ENCODE data around the gene SSNA1. TPM values are rescaled to one million over a fixed set of nuclear protein-coding genes. Genes with fewer than 3 reads are reported as not detected.

SSNA1 gene
- total and polyA plus RNA-seq, 9 of the 15 experiments (the other 6 are each of a cell fraction or from before 2014, with no cell fraction given): 1.9 to 130 (median 57.1) TPM

DNA sequence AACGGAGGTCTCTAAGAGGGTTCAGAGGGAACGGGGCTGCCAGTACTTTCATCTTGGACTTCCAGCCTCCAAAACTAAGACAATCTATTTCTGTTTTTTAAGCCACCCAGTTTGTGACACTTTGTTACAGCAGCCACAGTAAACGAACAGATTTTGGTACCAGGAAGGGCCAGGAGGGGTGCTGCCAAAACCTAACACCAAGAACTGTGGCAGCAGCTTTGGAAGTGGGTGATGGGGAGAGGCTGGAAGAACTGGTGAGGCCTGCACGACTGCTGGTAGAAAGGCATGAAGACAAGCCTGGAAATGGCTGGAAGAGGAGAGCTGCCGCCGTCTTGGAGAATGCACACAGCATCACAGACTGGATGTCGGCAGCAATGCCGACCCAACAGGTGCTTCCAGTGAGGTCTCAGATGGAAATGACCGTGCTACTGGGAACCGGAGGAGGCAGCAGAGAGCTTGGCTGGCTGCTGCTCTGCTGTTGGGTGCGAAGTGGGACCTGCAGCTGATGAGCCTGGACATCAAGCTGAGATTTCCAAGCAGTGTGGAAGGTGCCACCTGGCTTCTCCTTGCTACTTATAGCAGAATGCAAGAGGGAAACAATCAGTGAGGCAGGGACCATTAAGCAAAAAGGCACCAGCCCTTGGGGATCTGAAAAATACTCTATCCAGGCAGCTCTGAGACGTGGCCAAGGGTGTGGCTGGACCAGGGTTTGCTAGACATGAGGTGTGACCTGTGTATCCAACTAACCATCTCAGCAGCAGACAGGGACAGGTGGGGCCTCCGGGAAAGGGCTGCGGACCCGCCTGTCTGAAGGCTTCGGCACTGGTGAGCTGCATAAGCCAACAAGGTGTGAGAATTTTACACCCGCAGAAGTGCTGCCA lies 11.9 kb upstream of the SSNA1 start (continued):
- TF ChIP-seq, protein P1, sequence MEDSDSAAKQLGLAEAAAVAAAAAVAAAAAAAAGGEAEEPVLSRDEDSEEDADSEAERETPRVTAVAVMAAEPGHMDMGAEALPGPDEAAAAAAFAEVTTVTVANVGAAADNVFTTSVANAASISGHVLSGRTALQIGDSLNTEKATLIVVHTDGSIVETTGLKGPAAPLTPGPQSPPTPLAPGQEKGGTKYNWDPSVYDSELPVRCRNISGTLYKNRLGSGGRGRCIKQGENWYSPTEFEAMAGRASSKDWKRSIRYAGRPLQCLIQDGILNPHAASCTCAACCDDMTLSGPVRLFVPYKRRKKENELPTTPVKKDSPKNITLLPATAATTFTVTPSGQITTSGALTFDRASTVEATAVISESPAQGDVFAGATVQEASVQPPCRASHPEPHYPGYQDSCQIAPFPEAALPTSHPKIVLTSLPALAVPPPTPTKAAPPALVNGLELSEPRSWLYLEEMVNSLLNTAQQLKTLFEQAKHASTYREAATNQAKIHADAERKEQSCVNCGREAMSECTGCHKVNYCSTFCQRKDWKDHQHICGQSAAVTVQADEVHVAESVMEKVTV (CRISPR knock-in tag; IDR thresholded peaks at IDR 0.05): 0 out of 2 replicates have a peak, but pooled peaks have one; percentile 16
- TF ChIP-seq TGIF2 (CRISPR knock-in tag; IDR thresholded peaks at IDR 0.05) (no peak), SRSF9 (IDR thresholded peaks at IDR 0.05; ENCODE audit: borderline replicate concordance, low read depth, low read length) (no peak), ZNF431 (CRISPR knock-in tag; IDR thresholded peaks at IDR 0.05) (no peak), RCOR1 (IDR thresholded peaks at IDR 0.05; ENCODE audit: borderline replicate concordance in 1 of 2, low read depth in 2 of 2, low read length in 2 of 2) (peak in 1 of 2 experiments; percentile 49; a peak in 1 of 4 replicates), MCM2 (IDR thresholded peaks at IDR 0.05; ENCODE audit: low read depth) (no peak), ZNF699 (CRISPR knock-in tag; IDR thresholded peaks at IDR 0.05; ENCODE audit: insufficient replicate concordance) (peak; percentile 9), ZNF134 (CRISPR knock-in tag; conservative IDR thresholded peaks at IDR 0.05) (0 out of 2 replicates have a peak, but pooled peaks have one; percentile 35)
- TF ChIP-seq, protein P2, sequence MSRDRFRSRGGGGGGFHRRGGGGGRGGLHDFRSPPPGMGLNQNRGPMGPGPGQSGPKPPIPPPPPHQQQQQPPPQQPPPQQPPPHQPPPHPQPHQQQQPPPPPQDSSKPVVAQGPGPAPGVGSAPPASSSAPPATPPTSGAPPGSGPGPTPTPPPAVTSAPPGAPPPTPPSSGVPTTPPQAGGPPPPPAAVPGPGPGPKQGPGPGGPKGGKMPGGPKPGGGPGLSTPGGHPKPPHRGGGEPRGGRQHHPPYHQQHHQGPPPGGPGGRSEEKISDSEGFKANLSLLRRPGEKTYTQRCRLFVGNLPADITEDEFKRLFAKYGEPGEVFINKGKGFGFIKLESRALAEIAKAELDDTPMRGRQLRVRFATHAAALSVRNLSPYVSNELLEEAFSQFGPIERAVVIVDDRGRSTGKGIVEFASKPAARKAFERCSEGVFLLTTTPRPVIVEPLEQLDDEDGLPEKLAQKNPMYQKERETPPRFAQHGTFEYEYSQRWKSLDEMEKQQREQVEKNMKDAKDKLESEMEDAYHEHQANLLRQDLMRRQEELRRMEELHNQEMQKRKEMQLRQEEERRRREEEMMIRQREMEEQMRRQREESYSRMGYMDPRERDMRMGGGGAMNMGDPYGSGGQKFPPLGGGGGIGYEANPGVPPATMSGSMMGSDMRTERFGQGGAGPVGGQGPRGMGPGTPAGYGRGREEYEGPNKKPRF (IDR thresholded peaks at IDR 0.05; ENCODE audit: low read depth, low read length): no peak
- TF ChIP-seq, protein P3, sequence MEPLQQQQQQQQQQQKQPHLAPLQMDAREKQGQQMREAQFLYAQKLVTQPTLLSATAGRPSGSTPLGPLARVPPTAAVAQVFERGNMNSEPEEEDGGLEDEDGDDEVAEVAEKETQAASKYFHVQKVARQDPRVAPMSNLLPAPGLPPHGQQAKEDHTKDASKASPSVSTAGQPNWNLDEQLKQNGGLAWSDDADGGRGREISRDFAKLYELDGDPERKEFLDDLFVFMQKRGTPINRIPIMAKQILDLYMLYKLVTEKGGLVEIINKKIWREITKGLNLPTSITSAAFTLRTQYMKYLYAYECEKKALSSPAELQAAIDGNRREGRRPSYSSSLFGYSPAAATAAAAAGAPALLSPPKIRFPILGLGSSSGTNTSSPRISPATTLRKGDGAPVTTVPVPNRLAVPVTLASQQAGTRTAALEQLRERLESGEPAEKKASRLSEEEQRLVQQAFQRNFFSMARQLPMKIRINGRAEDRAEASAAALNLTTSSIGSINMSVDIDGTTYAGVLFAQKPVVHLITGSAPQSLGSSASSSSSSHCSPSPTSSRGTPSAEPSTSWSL (CRISPR knock-in tag; IDR thresholded peaks at IDR 0.05; ENCODE audit: borderline replicate concordance): no peak
- TF ChIP-seq, protein P4, sequence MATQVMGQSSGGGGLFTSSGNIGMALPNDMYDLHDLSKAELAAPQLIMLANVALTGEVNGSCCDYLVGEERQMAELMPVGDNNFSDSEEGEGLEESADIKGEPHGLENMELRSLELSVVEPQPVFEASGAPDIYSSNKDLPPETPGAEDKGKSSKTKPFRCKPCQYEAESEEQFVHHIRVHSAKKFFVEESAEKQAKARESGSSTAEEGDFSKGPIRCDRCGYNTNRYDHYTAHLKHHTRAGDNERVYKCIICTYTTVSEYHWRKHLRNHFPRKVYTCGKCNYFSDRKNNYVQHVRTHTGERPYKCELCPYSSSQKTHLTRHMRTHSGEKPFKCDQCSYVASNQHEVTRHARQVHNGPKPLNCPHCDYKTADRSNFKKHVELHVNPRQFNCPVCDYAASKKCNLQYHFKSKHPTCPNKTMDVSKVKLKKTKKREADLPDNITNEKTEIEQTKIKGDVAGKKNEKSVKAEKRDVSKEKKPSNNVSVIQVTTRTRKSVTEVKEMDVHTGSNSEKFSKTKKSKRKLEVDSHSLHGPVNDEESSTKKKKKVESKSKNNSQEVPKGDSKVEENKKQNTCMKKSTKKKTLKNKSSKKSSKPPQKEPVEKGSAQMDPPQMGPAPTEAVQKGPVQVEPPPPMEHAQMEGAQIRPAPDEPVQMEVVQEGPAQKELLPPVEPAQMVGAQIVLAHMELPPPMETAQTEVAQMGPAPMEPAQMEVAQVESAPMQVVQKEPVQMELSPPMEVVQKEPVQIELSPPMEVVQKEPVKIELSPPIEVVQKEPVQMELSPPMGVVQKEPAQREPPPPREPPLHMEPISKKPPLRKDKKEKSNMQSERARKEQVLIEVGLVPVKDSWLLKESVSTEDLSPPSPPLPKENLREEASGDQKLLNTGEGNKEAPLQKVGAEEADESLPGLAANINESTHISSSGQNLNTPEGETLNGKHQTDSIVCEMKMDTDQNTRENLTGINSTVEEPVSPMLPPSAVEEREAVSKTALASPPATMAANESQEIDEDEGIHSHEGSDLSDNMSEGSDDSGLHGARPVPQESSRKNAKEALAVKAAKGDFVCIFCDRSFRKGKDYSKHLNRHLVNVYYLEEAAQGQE (IDR thresholded peaks at IDR 0.05; ENCODE audit: borderline replicate concordance): peak; percentile 43; the same call in 1 of the 2 replicates
- TF ChIP-seq, protein P4 (CRISPR knock-in tag; IDR thresholded peaks at IDR 0.05; ENCODE audit: low read depth): no peak
